Stimulated activated CD8-positive, alpha-beta memory T cell treated with anti-CD3 and anti-CD28 coated beads, Interleukin-2, amount 100 ng/mL, for 48 hours (primary cell): ENCODE measurements around the gene PGBD4.
"Not testable (repeated sequence)": the region's sequence is repeated elsewhere in the genome, so short reads cannot be mapped to it uniquely, and the experiment has no call there.

ENCODE experiments used
- DNase-seq, 2 donors: peaks; one replicate each; pipeline ENCODE4 v3.0.0-alpha.2; 2020; ENCODE audit warnings: low read depth in 2 of 2

Gene PGBD4

DNA sequence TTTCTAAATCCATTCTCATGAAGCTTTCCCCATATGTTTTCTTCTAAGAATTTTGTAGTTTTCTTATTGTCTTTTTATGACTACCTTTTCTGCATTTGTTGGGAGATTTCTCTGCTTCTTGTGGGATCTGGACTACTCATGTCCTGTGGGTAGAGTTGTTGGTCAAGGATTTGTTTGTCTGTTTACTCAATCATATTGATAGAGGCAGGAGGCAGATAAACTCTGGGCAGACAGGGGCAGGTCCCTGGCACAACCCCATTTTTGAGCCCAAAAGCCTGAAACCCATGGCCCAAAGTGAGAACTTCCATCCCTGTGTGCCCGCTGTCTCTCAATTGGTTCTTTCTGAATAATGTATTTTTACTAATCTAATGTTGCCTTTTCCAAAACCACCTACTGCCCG is 12.3 kb downstream of the PGBD4 start:
- no peak for DNase-seq

DNA sequence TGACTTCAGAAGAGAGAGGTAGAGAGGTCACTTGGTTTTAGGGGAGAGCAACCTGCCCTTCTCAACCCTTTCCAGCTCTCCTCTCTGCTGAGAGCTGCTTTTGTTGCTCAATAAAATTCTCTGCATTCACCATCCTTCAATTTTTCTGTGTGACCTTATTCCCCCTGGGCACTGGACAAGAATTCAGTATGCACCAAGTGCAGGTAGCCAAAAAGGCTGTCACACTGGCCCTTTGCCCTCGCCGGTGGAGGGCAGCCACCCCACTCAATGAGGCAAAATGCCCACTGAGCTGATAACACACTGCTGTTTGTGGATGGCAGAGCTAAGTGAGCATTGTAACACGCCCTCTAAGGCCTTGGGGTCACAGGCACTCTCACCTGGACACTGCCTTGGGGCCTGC is 12.9 kb downstream of the PGBD4 start:
- no peak for DNase-seq

DNA sequence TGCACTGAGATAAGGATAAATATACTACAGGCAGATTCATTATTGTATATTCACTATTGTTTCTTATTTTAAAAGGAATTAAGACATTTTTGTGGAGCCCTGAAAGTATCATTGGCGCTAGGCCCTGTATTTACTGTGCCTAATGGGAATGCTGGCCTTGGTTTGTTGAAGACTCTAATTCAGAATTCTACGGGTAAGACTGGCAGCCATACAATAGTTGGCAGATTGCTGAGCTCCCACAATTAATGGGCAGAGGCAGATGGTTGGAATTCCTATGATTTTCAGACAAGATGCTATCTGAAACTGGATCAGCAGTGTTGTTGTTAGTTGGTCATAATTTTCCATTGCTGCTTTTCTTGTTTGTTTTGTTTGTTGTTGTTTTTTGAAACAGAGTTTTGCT is 14.7 kb downstream of the PGBD4 start:
- no peak for DNase-seq

DNA sequence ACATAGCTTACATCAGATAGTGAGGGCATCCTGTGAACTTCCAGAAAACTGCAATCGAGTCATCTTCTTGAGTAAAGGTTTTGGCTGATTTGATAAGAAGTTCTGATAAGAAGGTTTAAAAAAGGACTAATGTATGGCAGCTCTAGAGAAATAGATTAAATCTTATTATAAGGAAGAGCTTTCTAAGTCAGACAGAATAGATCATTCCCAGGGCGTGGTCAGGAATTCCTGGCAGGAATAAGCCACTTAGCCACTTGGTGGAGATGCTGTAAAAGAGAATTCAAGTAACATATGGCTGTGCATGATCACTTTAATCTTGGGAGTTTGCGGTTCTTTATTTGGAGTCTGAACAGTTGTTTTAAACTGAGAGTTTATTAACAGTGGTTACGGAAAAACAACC is 17.4 kb downstream of the PGBD4 start:
- no peak for DNase-seq

DNA sequence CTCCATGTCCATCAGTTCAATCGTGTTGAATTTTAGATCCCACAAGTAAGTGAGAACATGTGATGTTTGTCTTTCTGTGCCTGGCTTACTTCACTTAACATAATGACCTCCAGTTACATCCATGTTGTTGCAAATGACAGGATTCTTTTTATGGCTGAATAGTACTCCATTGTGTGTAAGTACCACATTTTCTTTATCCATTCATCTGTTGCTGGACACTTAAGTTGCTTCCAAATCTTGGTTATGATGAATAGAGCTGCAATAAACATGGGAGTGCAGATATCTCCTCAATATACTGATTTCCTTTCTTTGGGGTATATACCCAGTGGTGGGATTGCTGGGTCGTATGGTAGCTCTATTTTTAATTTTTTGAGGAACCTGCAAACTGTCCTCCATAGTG is 18.5 kb downstream of the PGBD4 start:
- DNase-seq = not testable (repeated sequence)

DNA sequence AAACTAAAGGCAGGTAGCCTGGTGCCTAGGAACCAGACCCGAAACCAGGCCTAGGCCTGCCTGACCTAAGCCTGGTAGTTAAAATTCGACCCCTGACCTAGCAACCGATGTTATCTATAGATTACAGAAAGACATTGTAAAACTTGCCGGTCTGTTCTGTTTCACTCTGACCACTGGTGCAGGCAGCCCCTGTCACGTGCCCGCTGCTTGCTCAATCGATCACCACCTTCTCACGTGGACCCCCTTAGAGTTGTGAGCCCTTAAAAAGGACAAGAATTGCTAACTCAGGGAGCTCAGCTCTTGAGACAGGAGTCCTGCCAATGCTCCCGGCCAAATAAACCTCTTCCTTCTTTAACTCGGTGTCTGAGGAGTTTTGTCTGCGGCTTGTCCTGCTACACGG is 19.9 kb downstream of the PGBD4 start:
- DNase-seq = not testable (repeated sequence)

DNA sequence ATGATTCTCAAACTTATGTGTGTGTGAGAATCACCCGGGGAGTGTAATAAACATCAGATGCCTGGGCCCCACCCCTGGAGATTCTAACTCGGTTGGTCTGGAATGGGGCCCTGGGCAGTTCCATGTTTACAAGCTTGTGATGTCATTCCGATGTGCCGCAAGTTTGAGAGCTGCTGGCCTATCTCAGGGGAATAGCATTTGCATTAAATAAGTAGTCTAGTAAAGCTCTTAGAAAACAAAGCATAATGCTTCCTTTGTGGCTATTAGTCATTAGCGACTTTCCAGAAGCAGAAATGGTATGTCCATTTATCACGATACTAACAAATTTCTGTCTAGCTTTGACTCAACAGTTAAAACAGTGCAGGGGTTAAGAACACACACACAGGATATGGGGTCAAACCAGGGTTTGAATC is 20.9 kb downstream of the PGBD4 start:
- DNase-seq = no peak

DNA sequence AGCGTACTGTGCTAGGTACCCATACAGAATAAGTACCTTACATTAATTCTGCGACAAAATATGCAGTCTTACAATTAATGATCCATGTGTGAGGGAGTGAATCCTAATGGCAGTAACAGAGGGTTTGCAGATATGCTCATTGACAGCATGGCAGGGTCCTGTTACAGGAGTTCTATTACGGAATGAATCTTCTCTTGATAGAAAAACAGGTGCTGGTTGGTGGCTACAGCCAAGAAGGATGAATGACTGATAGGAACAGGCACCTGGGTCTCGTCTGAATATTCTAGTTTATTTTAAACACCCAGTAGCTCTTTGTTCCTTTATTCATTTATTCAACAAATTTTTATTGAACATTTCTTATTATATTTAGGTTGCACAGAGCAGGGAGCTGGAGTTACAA is 22.8 kb downstream of the PGBD4 start:
- no peak for DNase-seq

DNA sequence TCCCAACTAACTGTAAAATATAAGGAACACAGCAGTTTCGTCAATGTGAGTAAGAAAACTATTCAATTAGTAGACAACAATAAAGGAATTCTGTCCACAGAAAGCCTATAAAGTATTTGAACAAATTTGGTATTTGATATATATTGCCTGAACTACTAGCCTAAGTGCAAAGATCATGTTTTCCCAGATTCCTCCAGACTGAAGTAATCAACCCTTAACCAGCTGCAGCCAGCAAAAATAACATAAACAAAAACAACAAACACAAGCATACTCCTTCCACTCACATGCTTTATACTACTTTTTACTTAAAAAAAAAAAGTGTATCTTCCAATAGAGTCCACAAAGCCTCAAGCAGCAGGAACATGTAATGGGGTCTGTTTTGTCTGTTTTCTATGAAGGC is 24.1 kb downstream of the PGBD4 start:
- no peak for DNase-seq

DNA sequence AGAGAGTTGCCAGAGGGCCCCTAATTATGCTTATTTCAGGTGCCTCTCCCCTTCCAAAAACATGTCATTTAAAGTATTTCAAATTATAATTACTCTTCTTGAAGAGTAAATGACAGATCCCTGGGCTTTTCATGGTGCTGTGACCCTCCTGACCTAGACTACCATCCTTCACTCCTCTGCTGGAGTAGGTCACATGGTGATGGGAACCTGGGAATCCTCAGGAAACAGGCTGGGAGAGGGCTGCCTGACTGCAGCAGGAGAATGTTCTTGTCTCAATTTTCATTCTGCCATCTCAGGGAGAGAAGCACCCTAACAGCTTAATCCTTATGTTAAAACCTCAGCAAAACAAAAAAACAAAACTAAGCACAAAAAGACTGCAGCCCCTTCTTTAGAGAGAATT is 24.6 kb downstream of the PGBD4 start:
- no peak for DNase-seq

DNA sequence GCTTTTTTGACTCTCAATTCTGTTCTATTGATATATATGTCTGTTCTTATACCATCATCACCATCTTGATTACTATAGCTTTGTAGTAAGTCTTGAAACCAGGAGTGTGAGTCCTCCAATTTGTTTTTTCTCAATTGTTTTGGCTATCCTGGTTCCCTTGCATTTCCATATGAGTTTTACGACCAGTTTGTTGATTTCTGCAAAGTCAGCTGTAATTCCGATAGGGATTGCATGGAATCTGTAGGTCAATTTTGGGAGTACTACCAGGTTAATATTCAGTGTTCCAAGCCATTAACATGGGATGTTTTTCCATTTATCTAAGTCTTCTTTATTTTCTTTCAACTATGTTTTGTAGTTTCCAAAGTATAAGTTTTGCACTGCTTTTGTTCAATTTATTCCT is 27.0 kb downstream of the PGBD4 start:
- DNase-seq = no peak

DNA sequence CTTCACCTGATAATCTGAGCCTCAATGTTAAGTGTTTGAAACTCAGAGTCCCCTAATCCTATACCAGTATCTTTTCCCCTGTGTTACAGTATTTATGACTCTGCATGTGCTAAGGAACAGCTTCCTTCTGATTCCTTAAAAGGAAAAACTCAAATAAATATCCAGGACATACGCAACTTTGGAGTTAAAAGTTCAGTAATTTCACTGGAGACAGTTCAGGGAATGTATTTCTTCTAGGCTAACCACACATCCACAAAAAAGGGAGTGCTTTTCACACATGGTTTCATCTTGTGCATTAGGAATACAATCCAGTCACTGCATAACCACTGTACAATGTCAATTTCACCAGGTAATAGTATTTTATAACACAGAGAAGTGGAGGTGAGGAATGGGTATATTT is 31.0 kb downstream of the PGBD4 start:
- no peak for DNase-seq

DNA sequence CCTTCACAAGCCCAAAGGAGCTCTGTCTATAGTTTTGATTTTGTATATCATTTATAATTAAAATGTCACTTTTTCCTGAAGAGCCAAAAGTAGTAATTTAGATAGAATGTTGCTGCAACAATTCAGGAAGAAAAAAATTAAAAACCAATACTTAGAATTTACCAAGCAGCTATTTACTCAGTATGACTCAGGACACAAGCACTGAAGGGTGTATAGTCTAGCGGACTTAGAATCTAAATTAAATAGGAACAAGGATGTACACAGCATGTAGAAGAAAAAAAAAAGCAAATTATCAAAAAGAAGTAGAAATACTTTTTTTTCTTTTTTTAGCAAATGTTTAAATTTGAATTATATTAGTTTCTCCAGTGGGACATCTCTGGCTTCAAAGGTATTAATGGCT is 31.6 kb downstream of the PGBD4 start:
- no peak for DNase-seq

DNA sequence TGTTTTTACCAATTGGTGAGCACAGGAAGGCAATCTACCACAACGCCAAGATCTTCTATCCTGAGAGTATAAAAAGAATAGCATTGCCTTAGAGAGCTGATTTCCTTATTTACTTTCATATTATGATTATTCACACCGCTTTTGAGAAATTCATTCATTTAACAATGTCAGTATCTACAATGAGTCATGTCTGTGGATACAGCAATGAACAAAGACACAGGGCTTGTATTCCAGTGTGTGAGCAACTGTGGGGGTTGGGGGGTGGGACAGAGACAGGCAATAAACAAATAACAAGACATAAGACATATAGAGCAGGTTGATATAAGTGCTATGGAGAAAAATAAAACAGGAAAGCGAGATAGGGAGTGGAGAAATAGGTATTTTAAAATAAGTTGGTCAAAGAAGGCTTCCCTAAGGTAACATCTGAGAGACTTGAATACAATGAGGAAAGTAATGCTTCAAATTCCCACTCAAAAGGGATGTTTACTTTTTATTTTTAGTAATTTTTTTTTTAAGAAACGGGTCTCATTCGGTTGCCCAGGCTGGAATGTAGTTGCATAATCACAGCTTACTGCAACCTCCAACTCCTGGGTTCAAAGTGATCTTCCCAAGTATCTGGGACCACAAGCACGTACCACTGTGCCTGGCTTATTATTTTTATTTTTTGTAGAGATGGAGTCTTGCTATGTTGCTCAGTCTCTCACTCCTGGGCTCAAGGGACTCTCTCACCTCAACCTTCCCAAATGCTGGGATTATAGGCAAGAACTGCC is 45.7 kb downstream of the PGBD4 start:
- no peak for DNase-seq

DNA sequence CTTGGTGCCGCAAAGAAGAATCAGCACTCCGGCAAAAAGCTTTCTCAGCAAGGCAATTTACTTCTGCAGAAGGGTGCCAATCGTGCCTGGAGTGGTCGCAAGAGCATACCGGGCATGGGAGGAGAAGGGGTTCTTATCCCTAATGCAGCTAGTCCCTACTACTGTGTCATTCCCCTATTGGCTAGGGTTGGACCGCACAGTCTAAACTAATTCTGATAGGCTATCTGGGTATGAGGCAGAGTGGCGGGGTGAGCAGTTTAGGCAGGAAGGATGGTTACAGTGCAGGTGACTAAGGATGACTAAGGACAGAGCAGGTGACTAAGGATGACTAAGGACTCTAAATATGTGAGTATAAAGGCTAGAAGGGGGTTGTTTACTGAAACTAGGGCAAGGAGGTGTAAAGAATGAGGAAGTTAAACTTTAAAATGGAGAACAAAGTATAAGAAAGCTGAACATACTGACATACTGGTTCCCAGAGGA is 52.9 kb downstream of the PGBD4 start:
- DNase-seq = no peak

DNA sequence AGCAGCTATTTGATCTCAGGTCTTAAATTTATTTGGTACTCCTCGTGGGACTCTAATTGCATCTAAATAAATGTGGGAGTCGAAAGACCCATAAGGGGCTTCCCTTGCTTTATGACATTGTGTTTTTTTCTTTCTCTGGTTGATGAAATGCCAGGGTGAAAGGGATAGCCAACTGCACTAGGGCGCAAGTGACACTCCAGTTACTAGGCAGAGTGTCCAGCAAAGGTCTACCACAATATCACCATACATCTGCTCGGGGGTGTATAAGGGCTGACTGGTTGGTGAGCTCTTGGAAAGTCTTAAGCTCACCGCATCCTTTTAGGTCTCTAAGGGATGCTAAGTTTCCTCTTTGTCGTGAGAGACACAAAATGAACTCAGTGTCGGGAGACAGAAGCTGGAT is 54.0 kb downstream of the PGBD4 start:
- DNase-seq = no peak
